Left ventricle myocardium inferior (tissue), 1 donor: Measurements from ENCODE around the gene FRK. TPM values are rescaled to one million over a fixed set of nuclear protein-coding genes. Genes with fewer than 3 reads are reported as not detected.
A peak's percentile ranks its signal among the peaks of the same experiment; 100 is the strongest.
"Not testable (repeated sequence)": the region's sequence is repeated elsewhere in the genome, so short reads cannot be mapped to it uniquely, and the experiment has no call there.

Source experiments
- DNase-seq: peaks from one replicate; pipeline ENCODE4 v3.0.0-alpha.2; 2020
- H3K27ac ChIP-seq: fragments of 200-600 bp; replicated peaks from 2 replicates; pipeline ENCODE4 v1.8.0; 2021
- H3K27me3 ChIP-seq: fragments of 200-600 bp; 2 replicates; pipeline ENCODE4 v1.8.0; 2021; ENCODE audit warnings: low read depth
- H3K36me3 ChIP-seq: fragments of 200-600 bp; 2 replicates; pipeline ENCODE4 v1.8.0; 2021
- H3K4me1 ChIP-seq: fragments of 200-600 bp; 2 replicates; pipeline ENCODE4 v1.8.0; 2021
- H3K4me3 ChIP-seq: fragments of 200-600 bp; 2 replicates; pipeline ENCODE4 v1.8.0; 2021; ENCODE audit warnings: mild to moderate bottlenecking, moderate library complexity
- H3K9me3 ChIP-seq: fragments of 200-600 bp; replicated peaks from 2 replicates; pipeline ENCODE4 v1.8.0; 2021
- CTCF ChIP-seq: fragments of 200-600 bp; IDR thresholded peaks from 2 replicates; pipeline ENCODE4 v1.8.0; 2021; ENCODE audit warnings: antibody characterized with exemption, mild to moderate bottlenecking, borderline replicate concordance
- intact Hi-C: fragments of 100-400 bp; cut with micrococcal nuclease; formaldehyde crosslinking; loops from one replicate; pipeline ENCODE4 v1.11.0; 2022
- total RNA-seq: library from RNA; stranded (reverse); fragmentation: NEBNext Ultra II Directional; extraction: Animal tissue kit (Norgen Biotek cat#: 25700); gene quantifications from one replicate; pipeline ENCODE4 v1.2.1, GENCODE V29; 2021
- donor health status: DM: no; HTN: yes; CAD: no; lungs with severe emphysema.

The FRK gene
- total RNA-seq, 1 donor from 2014 or later, result 11.2 TPM

- Histone ChIP-seq H3K4me3 (no peak overlapping the region), H3K27me3 (no peaks in the 10 kb centered on the region), H3K27ac (no peak overlapping the region), H3K9me3 (no peaks in the 10 kb centered on the region), H3K4me1 (no peaks in the 10 kb centered on the region), H3K36me3 (no peaks in the 10 kb centered on the region)
- intact Hi-C loops, result loop anchor here (10.0 kb wide), 1 partner anchor 1152 kb away; no protein-coding TSS in a partner anchor
- DNase-seq, result no peak
- peak; percentile 74 for TF ChIP-seq CTCF
Measured at GRCh38 chr6:115896538-115897129, 164.1 kb downstream of the FRK start.

DNA sequence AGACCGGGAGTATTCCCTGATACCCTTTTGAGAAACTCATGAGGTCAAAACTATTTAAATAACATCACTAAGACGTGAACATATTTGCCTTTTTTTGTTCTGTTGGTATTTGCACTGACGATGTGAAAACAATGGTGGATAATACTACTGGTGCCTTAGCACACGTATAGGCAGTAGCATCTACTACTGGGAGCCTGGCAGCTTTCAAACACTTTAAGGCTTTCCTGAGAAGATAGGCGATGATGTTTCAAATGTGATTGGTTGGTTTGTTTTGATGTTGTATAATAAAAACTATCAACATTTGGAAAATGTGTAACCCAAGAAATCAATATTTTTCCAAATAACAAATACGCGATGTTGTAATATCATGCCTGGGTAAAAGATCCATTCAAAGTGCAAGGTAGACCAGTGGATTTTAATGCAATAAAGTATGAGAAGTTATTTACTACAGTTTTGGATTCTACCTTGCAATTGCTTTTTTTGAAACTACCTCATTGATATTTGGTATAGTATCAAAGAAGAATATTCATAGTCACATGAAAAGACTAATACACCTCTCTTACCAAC is 166.2 kb downstream of the FRK start:
- Histone ChIP-seq H3K4me1 (no peaks in the 10 kb centered on the region), H3K36me3 (no peaks in the 10 kb centered on the region), H3K4me3 (no peak overlapping the region), H3K27ac (no peak overlapping the region), H3K9me3 (no peaks in the 10 kb centered on the region), H3K27me3 (no peaks in the 10 kb centered on the region)
- intact Hi-C loops, result loop anchor here (10.0 kb wide), 1 partner anchor 1150 kb away; no protein-coding TSS in a partner anchor
- no peak for DNase-seq
- no peak for TF ChIP-seq CTCF

GRCh38 chr6:115891750-115892149 is 168.9 kb downstream of the FRK start:
- no peak overlapping the region for H3K4me3 ChIP-seq
- H3K27me3 ChIP-seq, result no peaks in the 10 kb centered on the region
- H3K27ac ChIP-seq, result no peak overlapping the region
- intact Hi-C loops, result loop anchor here (10.0 kb wide), 1 partner anchor 1147 kb away; no protein-coding TSS in a partner anchor
- no peak for DNase-seq
- H3K4me1 ChIP-seq, result no peaks in the 10 kb centered on the region
- no peaks in the 10 kb centered on the region for H3K9me3 ChIP-seq
- no peaks in the 10 kb centered on the region for H3K36me3 ChIP-seq
- no peak for TF ChIP-seq CTCF

DNA sequence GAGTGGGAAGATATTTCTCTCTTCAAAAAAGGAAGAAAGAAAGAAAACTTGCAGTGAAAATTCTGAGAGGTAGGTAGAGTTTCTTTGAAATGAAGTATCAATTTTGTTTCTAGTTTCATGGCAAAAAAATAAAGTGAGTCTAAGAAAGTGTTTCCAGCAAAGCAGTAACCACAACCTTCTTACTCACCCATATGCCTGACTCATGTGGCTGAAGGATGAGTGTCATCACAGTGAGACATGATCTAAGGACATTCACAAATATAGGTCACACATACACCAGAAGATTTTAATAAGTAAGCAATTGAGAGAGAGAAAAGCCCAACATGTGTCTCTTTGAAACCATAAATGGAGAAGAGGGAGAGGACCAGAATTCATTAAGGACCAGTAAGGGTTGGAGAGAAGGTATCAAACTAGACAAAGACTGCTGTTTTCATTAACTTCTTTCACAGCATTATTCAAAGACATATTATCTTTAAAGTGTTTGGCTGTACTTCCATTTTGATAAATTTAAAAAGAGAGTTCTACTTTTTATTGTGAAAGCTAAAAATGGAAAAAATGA is 169.5 kb downstream of the FRK start:
- DNase-seq, result no peak
- Histone ChIP-seq H3K27ac (no peak overlapping the region), H3K36me3 (no peaks in the 10 kb centered on the region), H3K4me1 (no peaks in the 10 kb centered on the region), H3K4me3 (no peak overlapping the region), H3K27me3 (no peaks in the 10 kb centered on the region), H3K9me3 (no peaks in the 10 kb centered on the region)
- no peak for TF ChIP-seq CTCF
- intact Hi-C loops, result loop anchor here (10.0 kb wide), 1 partner anchor 1146 kb away; no protein-coding TSS in a partner anchor

DNA sequence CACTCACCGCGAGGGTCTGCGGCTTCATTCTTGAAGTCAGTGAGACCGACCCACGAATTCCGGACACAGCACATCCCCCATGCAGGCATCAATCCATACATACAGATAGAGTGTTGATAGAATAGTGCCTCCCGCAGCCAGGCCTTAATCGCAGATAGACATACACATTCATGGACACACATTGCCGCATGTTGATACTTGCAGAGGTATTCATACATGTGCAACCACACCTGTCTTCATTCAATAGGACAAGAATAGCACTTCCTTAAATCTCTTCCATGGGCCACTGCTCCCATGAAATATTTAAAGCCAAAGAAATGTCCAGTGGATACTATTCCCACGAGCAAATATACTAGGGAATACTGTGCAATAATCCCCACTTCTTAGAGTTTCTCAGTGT is 170.5 kb downstream of the FRK start:
- intact Hi-C loops, result loop anchor here (10.0 kb wide), 1 partner anchor 1145 kb away; no protein-coding TSS in a partner anchor
- no peak overlapping the region for H3K27ac ChIP-seq
- no peaks in the 10 kb centered on the region for H3K36me3 ChIP-seq
- no peaks in the 10 kb centered on the region for H3K4me1 ChIP-seq
- TF ChIP-seq CTCF, result no peak
- no peaks in the 10 kb centered on the region for H3K27me3 ChIP-seq
- DNase-seq, result no peak
- no peak overlapping the region for H3K4me3 ChIP-seq
- no peaks in the 10 kb centered on the region for H3K9me3 ChIP-seq

GRCh38 chr6:115888687-115889470 is 171.8 kb downstream of the FRK start:
- DNase-seq, intact Hi-C loops, H3K9me3 ChIP-seq: not testable (repeated sequence)

More at GRCh38 chr6:115888687-115889470, 171.8 kb downstream of the FRK start:
- not testable (repeated sequence) for H3K4me3 ChIP-seq, H3K27ac ChIP-seq, H3K36me3 ChIP-seq, H3K4me1 ChIP-seq, H3K27me3 ChIP-seq
